HepG2 (cell line): ENCODE measurements around the gene B3GNT9. TPM values are rescaled to one million over a fixed set of nuclear protein-coding genes. Genes with fewer than 3 reads are reported as not detected.

Source experiments
- ARNT2 ChIP-seq: sonication (generic); formaldehyde crosslinking; IDR thresholded peaks from 2 replicates; pipeline ENCODE4 v1.8.0; 2022; ENCODE audit warnings: mild to moderate bottlenecking, low read depth, missing genetic modification reagents, moderate library complexity
- CBX5 ChIP-seq: sonication (generic); formaldehyde crosslinking; IDR thresholded peaks from 2 replicates; pipeline ENCODE4 v1.4.0; 2020; ENCODE audit warnings: missing genetic modification reagents, borderline replicate concordance
- ELF4 ChIP-seq: sonication (generic); formaldehyde crosslinking; IDR thresholded peaks from 2 replicates; pipeline ENCODE4 v1.5.0; 2020; ENCODE audit warnings: missing genetic modification reagents, mild to moderate bottlenecking, moderate library complexity, borderline replicate concordance
- FOSL1 ChIP-seq: sonication (generic); formaldehyde crosslinking; IDR thresholded peaks from 2 replicates; pipeline ENCODE4 v1.9.0; 2021; ENCODE audit warnings: missing genetic modification reagents, borderline replicate concordance
- FOXA3 ChIP-seq: IDR thresholded peaks from 2 replicates; pipeline ENCODE4 v1.6.1; 2016; ENCODE audit warnings: missing genetic modification reagents, missing compliant biosample characterization
- HNRNPL ChIP-seq: fragments of 200-400 bp; formaldehyde crosslinking; IDR thresholded peaks from 2 replicates; pipeline ENCODE4 v1.6.1; 2017; ENCODE audit warnings: mild to moderate bottlenecking, low read depth, low read length
- KDM4B ChIP-seq: sonication (generic); formaldehyde crosslinking; IDR thresholded peaks from 2 replicates; pipeline ENCODE4 v1.4.0; 2020; ENCODE audit warnings: missing genetic modification reagents
- POLR2AphosphoS2 ChIP-seq: IDR thresholded peaks from 2 replicates; pipeline ENCODE4 v1.6.1; 2011; ENCODE audit warnings: low read depth, low read length, improper control_type of control experiment
- RBM22 ChIP-seq: fragments of 200-400 bp; formaldehyde crosslinking; optimal IDR thresholded peaks from 2 replicates; pipeline ENCODE3; 2017; ENCODE audit warnings: mild to moderate bottlenecking, low read length, moderate library complexity
- TFAP4 ChIP-seq: sonication (generic); IDR thresholded peaks from 2 replicates; pipeline ENCODE4 v1.6.1; 2016; ENCODE audit warnings: low read depth, borderline replicate concordance
- ZBTB33 ChIP-seq: sonication (generic); formaldehyde crosslinking; IDR thresholded peaks from 2 replicates; pipeline ENCODE4 v1.4.0; 2020; ENCODE audit warnings: missing genetic modification reagents
- ZFP82 ChIP-seq: sonication (generic); formaldehyde crosslinking; IDR thresholded peaks from 2 replicates; pipeline ENCODE4 v1.5.1; 2020; ENCODE audit warnings: mild to moderate bottlenecking, missing genetic modification reagents, borderline replicate concordance
- ZFY ChIP-seq: sonication (generic); formaldehyde crosslinking; IDR thresholded peaks from 2 replicates; pipeline ENCODE4 v1.4.0; 2020; ENCODE audit warnings: missing genetic modification reagents
- ZMYM4 ChIP-seq: sonication (generic); formaldehyde crosslinking; IDR thresholded peaks from 2 replicates; pipeline ENCODE4 v1.8.1; 2023; ENCODE audit warnings: mild to moderate bottlenecking, missing genetic modification reagents
- ZNF225 ChIP-seq: sonication (generic); formaldehyde crosslinking; IDR thresholded peaks from 2 replicates; pipeline ENCODE4 v1.4.0; 2020; ENCODE audit warnings: mild to moderate bottlenecking, missing genetic modification reagents
- ZNF234 ChIP-seq: sonication (generic); formaldehyde crosslinking; conservative IDR thresholded peaks from 2 replicates; pipeline ENCODE4 v1.5.1; 2020; ENCODE audit warnings: mild to moderate bottlenecking, missing genetic modification reagents
- ZNF354B ChIP-seq: sonication (generic); formaldehyde crosslinking; IDR thresholded peaks from 2 replicates; pipeline ENCODE4 v1.8.0; 2022; ENCODE audit warnings: mild to moderate bottlenecking, missing genetic modification reagents
- ZNF546 ChIP-seq: sonication (generic); formaldehyde crosslinking; conservative IDR thresholded peaks from 2 replicates; pipeline ENCODE4 v1.8.1; 2023; ENCODE audit warnings: mild to moderate bottlenecking, missing genetic modification reagents
- polyA plus RNA-seq, 8 experiments: library from polyadenylated mRNA; depleted of rRNA in 3 of 8; stranded (reverse) in 7 of 8; unstranded in 1 of 8; fragments of >200 nt; fragmentation: Illumina TruSeq in 4 of 8; extraction: Trizol in 4 of 8; gene quantifications; 2 replicates each; pipeline versions ENCODE4 v1.2.1 to v1.2.3, GENCODE V29; 2011 to 2016; ENCODE audit warnings: low read depth in 4 of 8, missing spikeins in 1 of 8, mixed read lengths in 1 of 8; ENCODE audit not compliant: insufficient read depth in 1 of 8
- total RNA-seq, 5 experiments: library from RNA; depleted of rRNA; stranded (reverse); fragments of >200 nt; fragmentation: Illumina TruSeq; extraction: Trizol; gene quantifications; 2 replicates each; pipeline ENCODE4 v1.2.3, GENCODE V29; 2016; ENCODE audit warnings: low read depth in 1 of 5
- TF ChIP-seq, protein P1 (sequence below): sonication (generic); formaldehyde crosslinking; IDR thresholded peaks from 2 replicates; pipeline ENCODE4 v1.4.0; 2020; ENCODE audit warnings: missing genetic modification reagents
- TF ChIP-seq, protein P2 (sequence below): sonication (generic); formaldehyde crosslinking; IDR thresholded peaks from 2 replicates; pipeline ENCODE4 v1.5.1; 2020; ENCODE audit warnings: mild to moderate bottlenecking, moderate library complexity, missing genetic modification reagents
- TF ChIP-seq, protein P3 (sequence below): sonication (generic); formaldehyde crosslinking; IDR thresholded peaks from 2 replicates; pipeline ENCODE4 v1.5.0; 2020; ENCODE audit warnings: mild to moderate bottlenecking, missing genetic modification reagents, moderate library complexity

B3GNT9 gene
- total and polyA plus RNA-seq, 2 of the 13 experiments (the other 11 are each of a cell fraction or from before 2014, with no cell fraction given): 1.5 to 3.1 TPM

GRCh38 chr16:67183284-67183626 is 32.5 kb upstream of the B3GNT9 start (continued):
- TF ChIP-seq KDM4B: no peak
- no peak for TF ChIP-seq TFAP4
- TF ChIP-seq, protein P1, sequence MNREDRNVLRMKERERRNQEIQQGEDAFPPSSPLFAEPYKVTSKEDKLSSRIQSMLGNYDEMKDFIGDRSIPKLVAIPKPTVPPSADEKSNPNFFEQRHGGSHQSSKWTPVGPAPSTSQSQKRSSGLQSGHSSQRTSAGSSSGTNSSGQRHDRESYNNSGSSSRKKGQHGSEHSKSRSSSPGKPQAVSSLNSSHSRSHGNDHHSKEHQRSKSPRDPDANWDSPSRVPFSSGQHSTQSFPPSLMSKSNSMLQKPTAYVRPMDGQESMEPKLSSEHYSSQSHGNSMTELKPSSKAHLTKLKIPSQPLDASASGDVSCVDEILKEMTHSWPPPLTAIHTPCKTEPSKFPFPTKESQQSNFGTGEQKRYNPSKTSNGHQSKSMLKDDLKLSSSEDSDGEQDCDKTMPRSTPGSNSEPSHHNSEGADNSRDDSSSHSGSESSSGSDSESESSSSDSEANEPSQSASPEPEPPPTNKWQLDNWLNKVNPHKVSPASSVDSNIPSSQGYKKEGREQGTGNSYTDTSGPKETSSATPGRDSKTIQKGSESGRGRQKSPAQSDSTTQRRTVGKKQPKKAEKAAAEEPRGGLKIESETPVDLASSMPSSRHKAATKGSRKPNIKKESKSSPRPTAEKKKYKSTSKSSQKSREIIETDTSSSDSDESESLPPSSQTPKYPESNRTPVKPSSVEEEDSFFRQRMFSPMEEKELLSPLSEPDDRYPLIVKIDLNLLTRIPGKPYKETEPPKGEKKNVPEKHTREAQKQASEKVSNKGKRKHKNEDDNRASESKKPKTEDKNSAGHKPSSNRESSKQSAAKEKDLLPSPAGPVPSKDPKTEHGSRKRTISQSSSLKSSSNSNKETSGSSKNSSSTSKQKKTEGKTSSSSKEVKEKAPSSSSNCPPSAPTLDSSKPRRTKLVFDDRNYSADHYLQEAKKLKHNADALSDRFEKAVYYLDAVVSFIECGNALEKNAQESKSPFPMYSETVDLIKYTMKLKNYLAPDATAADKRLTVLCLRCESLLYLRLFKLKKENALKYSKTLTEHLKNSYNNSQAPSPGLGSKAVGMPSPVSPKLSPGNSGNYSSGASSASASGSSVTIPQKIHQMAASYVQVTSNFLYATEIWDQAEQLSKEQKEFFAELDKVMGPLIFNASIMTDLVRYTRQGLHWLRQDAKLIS: 0 out of 2 replicates have a peak, but pooled peaks have one; percentile 5
- no peak for TF ChIP-seq ZNF546 (CRISPR knock-in tag)
- no peak; the same call in 1 of the 2 replicates for TF ChIP-seq ZMYM4
- TF ChIP-seq ZNF225 (CRISPR knock-in tag): peak; percentile 3; the same call in 1 of the 2 replicates
- no peak for TF ChIP-seq FOSL1 (CRISPR knock-in tag)
- 0 out of 2 replicates have a peak, but pooled peaks have one; percentile 8 for TF ChIP-seq HNRNPL
- TF ChIP-seq ELF4 (CRISPR knock-in tag): no peak
- TF ChIP-seq, protein P2, sequence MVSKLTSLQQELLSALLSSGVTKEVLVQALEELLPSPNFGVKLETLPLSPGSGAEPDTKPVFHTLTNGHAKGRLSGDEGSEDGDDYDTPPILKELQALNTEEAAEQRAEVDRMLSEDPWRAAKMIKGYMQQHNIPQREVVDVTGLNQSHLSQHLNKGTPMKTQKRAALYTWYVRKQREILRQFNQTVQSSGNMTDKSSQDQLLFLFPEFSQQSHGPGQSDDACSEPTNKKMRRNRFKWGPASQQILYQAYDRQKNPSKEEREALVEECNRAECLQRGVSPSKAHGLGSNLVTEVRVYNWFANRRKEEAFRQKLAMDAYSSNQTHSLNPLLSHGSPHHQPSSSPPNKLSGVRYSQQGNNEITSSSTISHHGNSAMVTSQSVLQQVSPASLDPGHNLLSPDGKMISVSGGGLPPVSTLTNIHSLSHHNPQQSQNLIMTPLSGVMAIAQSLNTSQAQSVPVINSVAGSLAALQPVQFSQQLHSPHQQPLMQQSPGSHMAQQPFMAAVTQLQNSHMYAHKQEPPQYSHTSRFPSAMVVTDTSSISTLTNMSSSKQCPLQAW: peak; percentile 66; the same call in 1 of the 2 replicates
- TF ChIP-seq ZFY (CRISPR knock-in tag): peak; percentile 19; the same call in 1 of the 2 replicates
- no peak for TF ChIP-seq FOXA3 (CRISPR knock-in tag)
- no peak for TF ChIP-seq RBM22
- no peak for TF ChIP-seq POLR2AphosphoS2
- 0 out of 2 replicates have a peak, but pooled peaks have one; percentile 12 for TF ChIP-seq CBX5 (CRISPR knock-in tag)
- TF ChIP-seq ZBTB33: no peak
- TF ChIP-seq, protein P3, sequence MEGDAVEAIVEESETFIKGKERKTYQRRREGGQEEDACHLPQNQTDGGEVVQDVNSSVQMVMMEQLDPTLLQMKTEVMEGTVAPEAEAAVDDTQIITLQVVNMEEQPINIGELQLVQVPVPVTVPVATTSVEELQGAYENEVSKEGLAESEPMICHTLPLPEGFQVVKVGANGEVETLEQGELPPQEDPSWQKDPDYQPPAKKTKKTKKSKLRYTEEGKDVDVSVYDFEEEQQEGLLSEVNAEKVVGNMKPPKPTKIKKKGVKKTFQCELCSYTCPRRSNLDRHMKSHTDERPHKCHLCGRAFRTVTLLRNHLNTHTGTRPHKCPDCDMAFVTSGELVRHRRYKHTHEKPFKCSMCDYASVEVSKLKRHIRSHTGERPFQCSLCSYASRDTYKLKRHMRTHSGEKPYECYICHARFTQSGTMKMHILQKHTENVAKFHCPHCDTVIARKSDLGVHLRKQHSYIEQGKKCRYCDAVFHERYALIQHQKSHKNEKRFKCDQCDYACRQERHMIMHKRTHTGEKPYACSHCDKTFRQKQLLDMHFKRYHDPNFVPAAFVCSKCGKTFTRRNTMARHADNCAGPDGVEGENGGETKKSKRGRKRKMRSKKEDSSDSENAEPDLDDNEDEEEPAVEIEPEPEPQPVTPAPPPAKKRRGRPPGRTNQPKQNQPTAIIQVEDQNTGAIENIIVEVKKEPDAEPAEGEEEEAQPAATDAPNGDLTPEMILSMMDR (CRISPR knock-in tag): no peak
- TF ChIP-seq ZNF354B (CRISPR knock-in tag): peak; percentile 64; the same call in 1 of the 2 replicates
- TF ChIP-seq ARNT2 (CRISPR knock-in tag): 0 out of 2 replicates have a peak, but pooled peaks have one; percentile 6
- TF ChIP-seq ZFP82 (CRISPR knock-in tag): peak; percentile 63; the same call in 1 of the 2 replicates
- TF ChIP-seq ZNF234: no peak
